Right renal pelvis (tissue), 4 donors: ENCODE data around the gene SP100. TPM values are rescaled to one million over a fixed set of nuclear protein-coding genes. Genes with fewer than 3 reads are reported as not detected.
"Not testable (repeated sequence)": the region's sequence is repeated elsewhere in the genome, so short reads cannot be mapped to it uniquely, and the experiment has no call there.

Experiments used
- DNase-seq, 4 donors: peaks; one replicate each; pipeline ENCODE4 v3.0.0-alpha.2; 2013; ENCODE audit warnings: low read depth in 4 of 4, low spot score in 3 of 4, missing footprints in 1 of 4
- polyA plus RNA-seq, 4 donors: library from polyadenylated mRNA; unstranded; fragments of 120-200 nt; gene quantifications; one replicate each; pipeline ENCODE4 v1.2.1, GENCODE V29; 2013; ENCODE audit not compliant: insufficient read length in 4 of 4

The SP100 gene
- polyA plus RNA-seq, 4 donors, result 22.9 to 32.6 (median 28.6) TPM

DNA sequence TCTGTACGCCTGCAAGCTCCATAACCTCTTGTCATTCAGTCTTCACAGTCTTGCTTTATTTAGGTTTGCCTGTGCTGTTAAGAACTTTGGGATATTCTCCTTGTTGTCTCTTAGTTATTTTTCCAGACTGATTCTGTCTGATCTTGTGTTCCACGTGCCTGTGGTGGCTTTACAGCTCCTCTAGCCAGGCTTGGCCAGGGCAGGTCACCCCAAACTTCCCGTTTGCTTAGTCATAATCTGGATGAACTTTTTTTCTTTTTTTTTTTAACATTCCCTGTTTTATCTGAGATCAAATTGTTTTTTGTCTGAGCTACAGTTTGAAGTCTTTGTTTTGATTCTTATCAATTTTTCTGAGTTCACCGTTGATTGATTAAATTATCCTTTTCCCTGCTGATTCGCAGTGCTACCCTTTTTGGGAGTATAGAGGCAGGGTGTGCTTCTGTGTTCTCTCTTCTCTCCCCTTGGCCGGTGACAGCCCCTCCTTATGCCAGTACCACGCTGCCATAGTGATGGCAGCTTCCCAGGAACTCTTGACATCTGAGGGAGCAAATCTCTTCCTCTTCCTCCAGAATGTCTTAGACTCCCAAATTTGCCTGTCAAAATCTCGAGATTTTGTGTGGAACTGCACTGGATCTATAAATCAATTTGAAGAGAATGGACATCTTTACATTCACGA lies 2.5 kb downstream of the SP100 start:
- DNase-seq, result no peak

DNA sequence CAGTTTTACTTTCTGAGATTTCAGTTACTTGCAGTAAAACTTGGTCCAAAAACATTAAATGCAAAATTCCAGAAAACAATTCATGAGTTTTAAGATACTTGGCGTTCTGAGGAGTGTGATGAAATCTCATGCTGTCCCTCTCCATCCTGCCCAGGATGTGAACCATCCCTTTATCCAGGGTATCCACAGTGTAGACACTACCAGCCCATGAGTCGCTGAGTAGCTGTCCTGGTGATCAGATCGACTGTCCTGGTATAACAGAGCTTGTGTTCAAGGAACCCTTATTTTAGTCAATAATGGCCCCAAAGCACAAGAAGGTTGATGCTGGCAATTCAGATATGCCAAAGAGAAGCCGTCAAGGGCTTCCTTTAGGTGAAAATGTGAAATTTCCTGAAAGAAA lies 3.2 kb downstream of the SP100 start:
- no peak for DNase-seq

- DNase-seq, result no peak
Observed at GRCh38 chr2:230422149-230422548, 6.1 kb downstream of the SP100 start.

GRCh38 chr2:230423851-230424458 lies 8.0 kb downstream of the SP100 start:
- no peak for DNase-seq

- no peak for DNase-seq
Observed at GRCh38 chr2:230425377-230425776, 9.4 kb downstream of the SP100 start.

- no peak for DNase-seq
Observed at GRCh38 chr2:230429513-230429912, 13.5 kb downstream of the SP100 start.

- no peak for DNase-seq
Observed at GRCh38 chr2:230430957-230431910, 15.2 kb downstream of the SP100 start.

DNA sequence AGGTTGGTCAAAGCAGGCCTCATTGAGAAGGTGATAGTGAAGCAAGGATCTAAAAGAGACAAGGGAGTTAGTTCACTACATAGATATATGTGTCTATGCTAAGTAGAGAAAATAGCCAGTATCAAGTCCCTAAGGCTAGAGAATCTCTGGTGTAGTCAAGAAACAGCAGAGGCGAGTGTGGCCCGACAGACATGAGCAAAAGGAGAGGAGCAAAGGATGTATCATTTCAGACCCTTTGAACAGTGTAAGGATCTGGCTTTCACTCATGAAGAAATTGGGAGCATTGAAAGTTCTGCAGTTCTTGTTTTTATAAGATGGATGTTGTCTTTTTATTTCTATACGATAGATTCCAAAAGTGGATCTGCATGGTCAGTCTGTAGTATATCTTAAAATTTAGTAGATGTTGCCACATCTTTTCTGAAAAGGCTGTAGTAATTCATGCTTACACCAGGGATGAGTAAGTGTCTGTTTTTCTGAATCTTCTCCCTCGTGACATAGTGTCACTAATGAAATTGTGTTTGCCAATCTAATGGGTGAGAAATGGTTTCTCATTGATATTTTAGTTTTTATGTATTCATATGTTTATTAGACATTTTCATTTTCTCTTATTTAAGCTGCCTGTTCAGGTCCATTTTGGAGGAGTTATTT lies 18.8 kb downstream of the SP100 start:
- DNase-seq, result no peak

DNA sequence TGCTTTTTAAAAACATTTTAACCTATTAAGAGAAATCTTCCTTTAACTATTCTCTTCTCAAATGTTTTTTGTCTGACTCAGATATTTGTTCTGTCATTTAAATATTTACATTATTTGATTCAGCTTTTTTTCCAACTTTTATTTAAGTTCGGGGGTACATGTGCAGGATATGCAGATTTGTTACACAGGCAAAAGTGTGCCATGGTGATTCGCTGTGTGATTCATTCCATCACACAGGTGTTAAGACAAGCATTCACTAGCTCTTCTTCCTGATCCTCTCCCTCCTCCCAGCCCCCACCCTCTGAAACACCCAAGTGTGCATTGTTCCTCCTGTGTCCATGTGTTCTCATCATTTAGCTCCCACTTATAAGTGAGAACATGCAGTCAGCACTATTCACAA lies 19.4 kb downstream of the SP100 start:
- no peak for DNase-seq

DNA sequence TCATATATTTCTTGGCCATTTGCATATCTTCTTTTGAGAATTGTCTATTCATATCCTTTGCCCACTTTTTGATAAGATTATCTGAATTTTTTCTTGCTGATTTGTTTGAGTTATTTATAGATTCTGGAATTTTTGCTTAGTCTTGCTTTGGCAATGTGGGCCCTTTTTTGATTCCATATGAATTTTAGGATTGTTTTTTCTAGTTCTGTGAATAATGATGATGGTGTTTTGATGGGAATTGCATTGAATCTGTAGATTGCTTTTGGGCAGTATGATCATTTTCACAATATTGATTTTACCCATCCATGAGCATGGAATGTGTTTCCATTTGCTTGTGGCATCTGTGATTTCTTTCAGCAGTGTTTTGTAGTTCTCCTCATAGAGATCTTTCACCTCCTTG lies 23.1 kb downstream of the SP100 start:
- not testable (repeated sequence) for DNase-seq

- DNase-seq, result no peak
Observed at GRCh38 chr2:230439590-230439989, 23.6 kb downstream of the SP100 start.

DNA sequence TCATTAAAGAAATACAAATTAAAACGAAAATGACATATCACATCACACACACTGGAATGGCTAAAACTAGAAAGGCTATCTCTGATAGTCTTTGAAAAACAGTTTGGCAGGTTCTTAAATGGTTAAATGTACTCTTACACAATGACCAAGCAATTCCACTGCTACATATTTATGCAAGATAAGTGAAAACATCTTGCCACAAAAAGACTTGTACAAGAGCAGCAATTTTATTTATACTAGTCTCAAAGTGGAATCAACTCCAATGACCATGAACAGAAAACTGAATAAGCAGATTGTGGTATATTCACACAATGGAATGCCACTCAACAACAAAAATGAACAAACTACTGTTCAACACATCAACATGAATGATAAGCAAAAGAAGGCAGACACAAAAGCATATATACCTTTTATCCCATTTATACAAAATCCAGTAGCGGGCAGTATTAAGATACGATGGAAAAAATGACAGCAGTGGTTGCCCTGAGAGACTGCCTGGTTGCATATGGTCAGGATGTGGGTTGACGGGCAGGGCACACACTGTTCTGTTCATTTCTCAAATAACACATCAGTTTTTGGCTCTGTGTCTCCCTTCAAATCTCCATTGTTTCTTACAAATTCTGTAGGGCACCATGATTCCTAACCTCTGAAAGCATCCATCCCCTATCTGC lies 25.4 kb downstream of the SP100 start:
- no peak for DNase-seq

DNA sequence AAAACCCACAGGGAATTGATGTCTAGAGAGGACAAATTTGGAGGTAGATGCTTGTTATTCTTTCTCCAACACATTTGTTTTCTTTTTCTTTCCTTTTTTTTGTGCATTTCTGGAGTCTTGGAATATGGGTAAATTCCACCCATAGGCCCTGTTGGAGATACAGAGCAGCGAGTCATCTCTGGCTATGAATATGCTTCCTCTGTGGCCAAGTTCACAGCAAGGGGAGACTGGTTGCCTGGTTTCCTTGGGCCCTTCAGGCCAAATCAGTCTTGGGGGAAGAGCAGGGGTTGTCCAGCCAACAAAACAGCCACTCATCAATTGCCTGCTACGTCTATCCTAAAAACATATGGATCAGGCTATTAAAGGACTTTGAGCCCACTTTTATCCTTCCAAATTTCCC lies 27.5 kb downstream of the SP100 start:
- DNase-seq, result no peak

- DNase-seq, result no peak
Observed at GRCh38 chr2:230444832-230445231, 28.8 kb downstream of the SP100 start.

GRCh38 chr2:230447036-230447435 lies 31.0 kb downstream of the SP100 start:
- DNase-seq, result no peak

DNA sequence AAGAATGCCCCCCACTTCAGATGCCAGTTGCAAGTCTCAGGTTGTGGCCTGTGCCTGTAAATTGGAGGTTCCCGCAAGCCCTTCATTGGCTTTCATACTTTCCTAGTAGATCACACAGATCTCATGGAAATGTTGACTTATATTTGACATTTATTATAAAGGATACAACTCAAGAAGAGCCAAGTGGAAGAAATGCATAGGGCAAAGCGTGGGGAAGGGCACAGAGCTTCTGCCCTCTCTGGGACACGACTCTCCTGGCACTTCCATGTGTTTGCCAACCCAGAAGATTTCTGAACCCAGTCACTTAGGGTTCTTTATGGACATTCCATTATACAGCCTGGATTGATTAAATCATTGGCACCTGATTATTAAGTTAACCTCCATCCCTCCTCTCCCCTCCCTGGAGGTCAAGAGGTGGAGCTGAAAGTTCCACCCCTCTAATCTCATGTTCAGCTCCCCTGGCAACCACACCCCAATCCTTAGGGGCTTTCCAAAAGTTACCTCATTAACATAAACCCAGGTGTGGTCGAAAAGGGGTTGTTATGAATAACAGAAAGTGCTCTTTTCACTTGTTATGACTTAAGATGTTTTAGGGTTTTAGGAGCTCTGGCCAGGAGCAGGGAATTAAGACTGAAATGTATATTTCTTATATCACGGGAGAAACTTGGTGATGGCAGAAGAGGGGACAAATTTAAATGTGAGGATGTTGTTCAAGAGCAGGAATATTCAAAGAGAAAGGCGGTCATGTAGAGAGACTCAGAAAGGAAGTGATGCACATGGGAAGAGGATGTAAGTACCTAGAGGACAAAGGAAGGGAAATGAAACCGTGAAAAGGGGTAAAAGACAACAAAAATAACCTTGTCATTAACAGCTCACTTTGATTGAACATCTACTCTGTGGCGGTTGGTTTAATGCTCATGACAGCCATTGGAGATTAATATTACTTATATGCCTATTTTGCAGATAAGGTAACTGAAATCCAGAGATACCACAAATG lies 31.8 kb downstream of the SP100 start:
- DNase-seq, result no peak

DNA sequence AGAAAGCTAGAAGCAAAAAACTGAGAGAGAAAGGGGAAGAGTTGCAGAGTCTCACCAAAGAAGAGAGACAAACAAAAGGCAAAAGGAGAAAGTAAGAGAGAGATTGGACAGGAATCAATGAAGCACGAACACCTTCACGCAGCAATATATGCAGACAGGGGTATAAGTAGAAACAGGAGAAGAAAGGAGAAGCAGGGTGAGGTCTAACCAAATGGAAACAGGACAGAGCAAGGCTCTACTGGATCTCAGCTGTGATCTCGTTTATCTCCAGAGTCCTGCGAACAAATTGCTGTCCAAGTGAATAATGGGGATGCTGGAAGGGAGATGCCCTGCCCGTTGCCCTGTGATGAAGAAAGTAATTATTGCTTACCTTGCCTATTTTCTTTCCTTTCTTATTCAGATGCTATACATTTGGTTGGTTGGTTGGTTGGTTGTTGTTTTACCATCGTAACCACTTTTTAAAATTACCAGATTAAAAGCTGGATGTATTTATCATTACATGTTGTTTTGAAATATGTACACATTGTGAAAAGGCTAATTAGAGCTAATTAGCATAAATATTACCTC lies 34.0 kb downstream of the SP100 start:
- DNase-seq, result no peak

DNA sequence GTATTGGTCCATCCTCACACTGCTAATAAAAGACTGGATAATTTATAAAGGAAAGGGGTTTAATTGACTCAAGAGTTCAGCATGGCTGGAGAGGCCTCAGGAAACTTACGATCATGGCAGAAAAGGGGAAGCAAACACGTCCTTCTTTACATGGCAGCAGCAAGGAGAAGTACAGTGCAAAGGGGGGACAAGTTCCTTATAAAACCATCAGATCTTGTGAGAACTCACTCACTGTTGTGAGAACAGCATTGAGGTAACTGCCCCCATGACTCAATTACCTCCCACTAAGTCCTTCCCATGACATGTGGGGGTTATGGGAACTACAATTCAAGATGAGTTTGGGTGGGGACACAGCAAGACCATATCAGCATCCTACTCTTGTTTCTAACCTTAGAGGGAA lies 37.0 kb downstream of the SP100 start:
- no peak for DNase-seq
